Measurements from ENCODE around the gene SAMD11.
A peak's percentile ranks its signal among the peaks of the same experiment; 100 is the strongest.

SAMD11 gene

DNA sequence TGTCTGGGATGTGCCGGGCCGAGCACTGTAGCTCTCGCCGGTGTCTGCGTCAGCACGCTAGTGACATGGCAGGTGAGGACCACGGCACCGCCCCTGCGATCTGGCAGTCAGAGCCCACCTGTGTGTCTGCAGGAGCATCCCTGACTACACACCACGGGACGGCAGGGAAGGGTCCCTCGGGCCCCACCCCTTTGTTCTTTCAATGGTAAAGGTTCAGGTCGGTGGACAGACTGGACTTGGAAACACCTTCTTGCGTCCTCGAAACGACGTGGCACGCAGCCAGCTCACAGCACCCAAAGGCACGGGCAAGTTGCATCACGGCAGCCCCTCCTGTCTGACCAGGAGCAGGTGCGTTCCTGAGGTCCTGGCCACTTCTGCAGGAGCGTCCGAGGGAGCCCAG, 3.7 kb upstream of the SAMD11 start:
- TF ChIP-seq, protein P1, sequence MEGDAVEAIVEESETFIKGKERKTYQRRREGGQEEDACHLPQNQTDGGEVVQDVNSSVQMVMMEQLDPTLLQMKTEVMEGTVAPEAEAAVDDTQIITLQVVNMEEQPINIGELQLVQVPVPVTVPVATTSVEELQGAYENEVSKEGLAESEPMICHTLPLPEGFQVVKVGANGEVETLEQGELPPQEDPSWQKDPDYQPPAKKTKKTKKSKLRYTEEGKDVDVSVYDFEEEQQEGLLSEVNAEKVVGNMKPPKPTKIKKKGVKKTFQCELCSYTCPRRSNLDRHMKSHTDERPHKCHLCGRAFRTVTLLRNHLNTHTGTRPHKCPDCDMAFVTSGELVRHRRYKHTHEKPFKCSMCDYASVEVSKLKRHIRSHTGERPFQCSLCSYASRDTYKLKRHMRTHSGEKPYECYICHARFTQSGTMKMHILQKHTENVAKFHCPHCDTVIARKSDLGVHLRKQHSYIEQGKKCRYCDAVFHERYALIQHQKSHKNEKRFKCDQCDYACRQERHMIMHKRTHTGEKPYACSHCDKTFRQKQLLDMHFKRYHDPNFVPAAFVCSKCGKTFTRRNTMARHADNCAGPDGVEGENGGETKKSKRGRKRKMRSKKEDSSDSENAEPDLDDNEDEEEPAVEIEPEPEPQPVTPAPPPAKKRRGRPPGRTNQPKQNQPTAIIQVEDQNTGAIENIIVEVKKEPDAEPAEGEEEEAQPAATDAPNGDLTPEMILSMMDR (IDR thresholded peaks at IDR 0.05; ENCODE audit: low read depth, low read length, missing control alignments), result no peak
- no peak for DNase-seq (ENCODE audit: extremely low read depth, low read depth)
- no peak overlapping the region for H3K4me3 ChIP-seq (replicated peaks; ENCODE audit: low read depth, low read length)

DNA sequence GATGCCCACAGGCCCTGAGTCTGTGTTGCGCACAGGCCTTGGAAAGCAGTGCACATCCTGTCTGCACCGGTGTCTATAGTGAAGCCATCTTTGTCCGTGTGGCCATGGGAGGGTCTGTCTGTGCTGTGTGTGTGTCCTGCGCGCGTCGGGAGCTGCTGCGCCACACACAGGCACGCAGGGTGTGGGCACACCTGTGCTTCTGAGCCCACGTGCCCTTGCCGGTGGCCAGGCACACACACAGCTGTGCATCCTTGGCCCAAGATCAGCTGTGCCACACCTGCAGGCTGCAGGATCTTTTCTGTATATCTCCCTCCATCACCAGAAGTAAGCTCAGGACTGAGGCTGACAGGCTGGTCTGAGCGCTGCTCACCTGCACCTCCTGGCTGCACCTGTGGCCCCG, 3.2 kb upstream of the SAMD11 start:
- DNase-seq (ENCODE audit: extremely low read depth, low read depth), result no peak
- H3K4me3 ChIP-seq (replicated peaks; ENCODE audit: low read depth, low read length), result no peak overlapping the region
- TF ChIP-seq, protein P1 (IDR thresholded peaks at IDR 0.05; ENCODE audit: low read depth, low read length, missing control alignments), result no peak

DNA sequence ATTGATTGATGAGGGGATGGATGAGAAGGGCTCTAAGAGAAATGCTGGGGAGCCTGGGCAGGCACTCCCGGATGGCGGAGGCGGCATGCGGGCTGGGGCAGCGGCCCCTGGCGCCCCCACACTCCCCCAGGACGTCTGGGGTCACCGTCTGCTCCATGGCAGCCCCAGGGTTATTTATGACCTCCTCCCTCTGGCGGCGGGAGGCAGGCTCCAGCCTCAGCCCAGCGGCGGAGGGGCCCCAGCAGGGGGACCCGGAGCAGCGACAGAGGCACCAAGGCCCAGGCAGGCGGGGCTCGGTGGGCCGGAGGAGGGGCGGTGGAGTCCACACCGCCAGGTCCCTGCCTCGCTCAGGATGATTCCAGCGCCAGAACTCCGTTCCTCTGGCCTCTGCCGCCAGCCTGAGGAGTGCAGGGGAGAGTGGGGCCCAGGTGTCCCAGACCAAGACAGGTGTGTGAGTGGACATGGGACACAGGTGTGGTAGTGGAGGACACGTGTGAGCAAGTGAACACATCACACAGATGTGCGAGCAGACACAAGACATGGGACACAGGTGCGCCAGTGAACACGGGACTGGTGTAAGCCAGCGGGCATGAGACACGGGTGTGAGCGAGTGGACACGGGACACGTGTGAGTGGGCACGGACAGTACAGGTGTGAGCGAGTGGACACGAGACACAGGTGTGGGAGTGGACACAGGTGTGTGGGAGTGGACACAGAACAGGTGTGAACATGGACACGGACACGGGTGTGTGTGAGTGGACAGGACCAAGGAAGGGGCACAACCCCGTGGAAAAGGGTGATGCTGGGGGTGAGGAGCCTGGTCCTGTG, 2.5 kb upstream of the SAMD11 start:
- TF ChIP-seq, protein P1 (IDR thresholded peaks at IDR 0.05; ENCODE audit: low read depth, low read length, missing control alignments), result peak; percentile 60
- no peak overlapping the region for H3K4me3 ChIP-seq (replicated peaks; ENCODE audit: low read depth, low read length)
- DNase-seq (ENCODE audit: extremely low read depth, low read depth), result no peak

GRCh38 chr1:923991-924655, 400 bp downstream of the SAMD11 start:
- TF ChIP-seq, protein P1 (IDR thresholded peaks at IDR 0.05; ENCODE audit: low read depth, low read length, missing control alignments), result no peak
- DNase-seq (ENCODE audit: extremely low read depth, low read depth), result no peak
- peak overlapping the region; percentile 30 for H3K4me3 ChIP-seq (replicated peaks; ENCODE audit: low read depth, low read length)

DNA sequence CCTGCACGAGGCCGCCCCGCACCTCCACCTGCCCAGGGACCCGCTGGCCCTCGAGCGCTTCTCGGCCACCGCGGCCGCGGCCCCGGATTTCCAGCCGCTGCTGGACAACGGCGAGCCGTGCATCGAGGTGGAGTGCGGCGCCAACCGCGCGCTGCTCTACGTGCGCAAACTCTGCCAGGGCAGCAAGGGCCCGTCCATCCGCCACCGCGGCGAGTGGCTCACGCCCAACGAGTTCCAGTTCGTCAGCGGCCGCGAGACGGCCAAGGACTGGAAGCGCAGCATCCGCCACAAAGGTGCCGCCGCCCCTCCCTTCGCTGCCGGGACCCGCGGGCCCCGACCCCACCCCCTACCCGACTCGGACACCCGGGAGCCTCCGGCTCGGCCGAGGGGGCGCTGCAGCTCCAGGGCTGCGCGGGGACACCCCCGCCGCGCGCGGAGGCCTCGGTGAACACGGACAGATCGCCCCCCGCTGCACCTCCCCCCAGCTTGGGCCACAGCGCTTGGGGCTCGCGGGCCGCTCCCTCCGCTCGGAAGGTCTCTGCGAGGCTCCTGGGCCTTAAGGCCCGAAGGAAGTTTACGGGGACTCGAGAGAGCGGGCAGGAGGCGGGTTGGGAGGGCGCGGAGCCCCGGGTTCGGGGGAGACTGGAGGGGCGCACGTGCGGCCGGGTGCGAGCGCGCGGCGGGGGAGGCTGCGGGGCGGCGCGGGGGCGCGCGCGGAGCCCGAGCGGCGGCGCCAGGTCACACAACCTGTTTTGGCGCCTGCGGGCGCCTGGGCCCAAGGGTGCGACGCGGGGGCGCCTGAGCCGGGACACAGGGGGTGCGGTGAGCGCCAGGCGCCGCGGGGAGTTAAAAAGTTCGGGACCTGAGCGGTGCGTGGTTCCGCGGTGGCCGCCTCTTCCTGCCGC, 1.2 kb downstream of the SAMD11 start:
- TF ChIP-seq, protein P1 (IDR thresholded peaks at IDR 0.05; ENCODE audit: low read depth, low read length, missing control alignments), result no peak
- H3K4me3 ChIP-seq (replicated peaks; ENCODE audit: low read depth, low read length), result peak overlapping the region; percentile 30

GRCh38 chr1:925561-926421, 2.1 kb downstream of the SAMD11 start:
- H3K4me3 ChIP-seq (replicated peaks; ENCODE audit: low read depth, low read length), result peak overlapping the region; percentile 16; the same call in 1 of the 2 replicates
- DNase-seq (ENCODE audit: extremely low read depth, low read depth), result no peak
- TF ChIP-seq, protein P1 (IDR thresholded peaks at IDR 0.05; ENCODE audit: low read depth, low read length, missing control alignments), result no peak

More for the DNA sequence above, 1.2 kb downstream of the SAMD11 start:
- no peak for DNase-seq (ENCODE audit: extremely low read depth, low read depth)

Data from HFF-Myc (cell line).